ENCODE data around the gene TALDO1. TPM values are rescaled to one million over a fixed set of nuclear protein-coding genes. Genes with fewer than 3 reads are reported as not detected.

TALDO1 gene
- total and polyA plus RNA-seq, 10 of the 15 experiments (the other 5 are each of a cell fraction or from before 2014, with no cell fraction given): 121 to 302 (median 182) TPM

GRCh38 chr11:791658-792534 lies 44.6 kb downstream of the TALDO1 start:
- Histone ChIP-seq H3K4me3 (no peak overlapping the region), H3K27me3 (replicated peaks in 1 of 2; ENCODE audit: control insufficient read depth in 2 of 2, insufficient read depth in 2 of 2, low read length in 1 of 2) (no peaks in the 10 kb centered on the region), H3K79me2 (ENCODE audit: control insufficient read depth, insufficient read depth, low read length) (peaks cover 21% of the 10 kb centered on the region), H2AFZ (ENCODE audit: control insufficient read depth, low read depth, low read length) (no peak overlapping the region), H4K20me1 (ENCODE audit: control insufficient read depth, insufficient read depth) (no peaks in the 10 kb centered on the region), H3K4me1 (ENCODE audit: control insufficient read depth, insufficient read depth, low read length) (peaks cover 20% of the 10 kb centered on the region), H3K36me3 (ENCODE audit: control insufficient read depth in 2 of 2, insufficient read depth in 2 of 2, low read length in 1 of 2) (peaks cover 0 to 9% of the 10 kb centered on the region in 2 experiments; a peak in 2 of 4 replicates), H3K9me3 (replicated peaks; ENCODE audit: control insufficient read depth, insufficient read depth, low read length) (no peaks in the 10 kb centered on the region), H3K9ac (ENCODE audit: control insufficient read depth, insufficient read depth, low read length) (no peak overlapping the region), H3K27ac (ENCODE audit: control insufficient read depth, insufficient read depth) (no peak overlapping the region), H3K4me2 (ENCODE audit: control insufficient read depth, insufficient read depth) (no peak overlapping the region)
- no peak for TF ChIP-seq SMARCA5 (IDR thresholded peaks at IDR 0.05)
- no peak for TF ChIP-seq PML (IDR thresholded peaks at IDR 0.05; ENCODE audit: low read length)
- peak; percentile 22; the same call in 1 of the 2 replicates for TF ChIP-seq POLR2A (IDR thresholded peaks at IDR 0.05; ENCODE audit: low read depth, low read length)
- TF ChIP-seq EGR1 (IDR thresholded peaks at IDR 0.05; ENCODE audit: borderline replicate concordance in 1 of 2, low read depth in 2 of 2, low read length in 2 of 2): no peak
- no peak for TF ChIP-seq CBFB (IDR thresholded peaks at IDR 0.05; ENCODE audit: low read depth)
- in situ Hi-C loops (cut with MboI): no loop called here
- intact Hi-C loops (cut with micrococcal nuclease; ENCODE audit: unreplicated experiment): no loop called here
- no peak for DNase-seq (ENCODE audit: low read depth, low spot score)
- no peak for FAIRE-seq
- no TSS peak for BruUV-seq (replicated peaks)
- POLR2A ChIA-PET: no interaction called here
- CTCF ChIA-PET: no interaction called here
- 95% methylated on average over 32 of the region's 49 CpGs for WGBS (ENCODE audit: insufficient coverage, insufficient replicate concordance, low lambda C conversion rate, missing lambda C conversion rate)
- ATAC-seq: no peak
- RAD21 ChIA-PET (ENCODE audit: unreplicated experiment): no interaction called here
- SMC1A ChIA-PET (ENCODE audit: uncharacterized antibody, unreplicated experiment): no interaction called here

- ATAC-seq (no peak), FAIRE-seq (no peak), DNase-seq (ENCODE audit: low read depth, low spot score) (no peak)
- ChIA-PET RAD21 (ENCODE audit: unreplicated experiment) (no interaction called here), SMC1A (ENCODE audit: uncharacterized antibody, unreplicated experiment) (no interaction called here), CTCF (no interaction called here), POLR2A (no interaction called here)
- Histone ChIP-seq H4K20me1 (ENCODE audit: control insufficient read depth, insufficient read depth) (no peaks in the 10 kb centered on the region), H3K36me3 (ENCODE audit: control insufficient read depth in 2 of 2, insufficient read depth in 2 of 2, low read length in 1 of 2) (peaks cover 0 to 9% of the 10 kb centered on the region in 2 experiments; a peak in 2 of 4 replicates), H3K9me3 (replicated peaks; ENCODE audit: control insufficient read depth, insufficient read depth, low read length) (no peaks in the 10 kb centered on the region), H3K79me2 (ENCODE audit: control insufficient read depth, insufficient read depth, low read length) (peaks cover 27% of the 10 kb centered on the region), H3K9ac (ENCODE audit: control insufficient read depth, insufficient read depth, low read length) (no peak overlapping the region), H3K4me3 (no peak overlapping the region), H3K27me3 (replicated peaks in 1 of 2; ENCODE audit: control insufficient read depth in 2 of 2, insufficient read depth in 2 of 2, low read length in 1 of 2) (no peaks in the 10 kb centered on the region), H2AFZ (ENCODE audit: control insufficient read depth, low read depth, low read length) (no peak overlapping the region), H3K4me2 (ENCODE audit: control insufficient read depth, insufficient read depth) (no peak overlapping the region), H3K27ac (ENCODE audit: control insufficient read depth, insufficient read depth) (no peak overlapping the region), H3K4me1 (ENCODE audit: control insufficient read depth, insufficient read depth, low read length) (peaks cover 22% of the 10 kb centered on the region)
- TF ChIP-seq CHD1 (IDR thresholded peaks at IDR 0.05; ENCODE audit: low read depth, low read length): no peak
- TF ChIP-seq ZBTB11 (CRISPR knock-in tag; IDR thresholded peaks at IDR 0.05): no peak
- no peak for TF ChIP-seq BRCA1 (IDR thresholded peaks at IDR 0.05; ENCODE audit: low read depth, low read length)
- no peak for TF ChIP-seq RELB (IDR thresholded peaks at IDR 0.05; ENCODE audit: low read depth)
- TF ChIP-seq RCOR1 (conservative IDR thresholded peaks at IDR 0.05; ENCODE audit: low read depth, low read length): no peak
- TF ChIP-seq RAD21 (IDR thresholded peaks at IDR 0.05; ENCODE audit: insufficient read depth, low read depth, low read length): no peak
- TF ChIP-seq ATF3 (IDR thresholded peaks at IDR 0.05; ENCODE audit: borderline replicate concordance, extremely low read depth, low read depth, low read length): no peak
- in situ Hi-C loops (cut with MboI) (no loop called here), intact Hi-C loops (cut with micrococcal nuclease; ENCODE audit: unreplicated experiment) (no loop called here)
- no TSS peak for BruUV-seq (replicated peaks)
- WGBS (ENCODE audit: insufficient coverage, insufficient replicate concordance, low lambda C conversion rate, missing lambda C conversion rate): 86% methylated on average over 13 of the region's 15 CpGs
Observed at GRCh38 chr11:792535-792821, 45.2 kb downstream of the TALDO1 start.

Measured in GM12878 (cell line).